Naive B cell (primary cell): ENCODE data around the gene HSD17B2. TPM values are rescaled to one million over a fixed set of nuclear protein-coding genes. Genes with fewer than 3 reads are reported as not detected.

Source experiments
- ATAC-seq, 2 donors: fragments of 150-1000 bp; cut with Tn5 transposase; 2 replicates each; pipeline ENCODE4 v1.10.0; 2021; ENCODE audit warnings: low read depth in 2 of 2, mild to moderate bottlenecking in 2 of 2, moderate library complexity in 2 of 2
- DNase-seq: peaks from one replicate; pipeline ENCODE4 v3.0.0; 2022
- H3K27ac Mint-ChIP-seq, 6 donors: one replicate each; pipeline ENCODE4 v1.8.0; 2020 to 2022; ENCODE audit warnings: mild to moderate bottlenecking in 6 of 6, mixed read lengths in 6 of 6, moderate library complexity in 5 of 6, inconsistent platforms in 2 of 6
- H3K27me3 Mint-ChIP-seq, 3 donors: one replicate each; pipeline ENCODE4 v1.8.0; 2021 to 2022; ENCODE audit warnings: mixed read lengths in 3 of 3, mild to moderate bottlenecking in 1 of 3
- H3K36me3 Mint-ChIP-seq, 2 donors: one replicate each; pipeline ENCODE4 v1.8.0; 2020 to 2022; ENCODE audit warnings: mixed read lengths in 2 of 2, inconsistent platforms in 1 of 2, mild to moderate bottlenecking in 1 of 2
- H3K4me1 Mint-ChIP-seq, 3 donors: one replicate each; pipeline ENCODE4 v1.8.0; 2020 to 2022; ENCODE audit warnings: mixed read lengths in 3 of 3, inconsistent platforms in 1 of 3, mild to moderate bottlenecking in 1 of 3, moderate library complexity in 1 of 3
- H3K4me3 Mint-ChIP-seq, 8 donors: one replicate each; pipeline ENCODE4 v1.8.0; 2020 to 2022; ENCODE audit warnings: mild to moderate bottlenecking in 8 of 8, mixed read lengths in 8 of 8, moderate library complexity in 8 of 8, inconsistent platforms in 2 of 8
- H3K9me3 Mint-ChIP-seq, 7 donors: one replicate each; pipeline ENCODE4 v1.8.0; 2020 to 2022; ENCODE audit warnings: mixed read lengths in 7 of 7, mild to moderate bottlenecking in 5 of 7, inconsistent platforms in 2 of 7, moderate library complexity in 1 of 7
- polyA plus RNA-seq, 6 donors: library from polyadenylated mRNA; unstranded; fragments of 300-500 nt; fragmentation: Illumina TruSeq; gene quantifications; one replicate each; pipeline ENCODE4 v1.2.3, GENCODE V29; 2021; ENCODE audit warnings: low read depth in 6 of 6

HSD17B2 gene
- polyA plus RNA-seq, 6 donors from 2014 or later, result not detected

DNA sequence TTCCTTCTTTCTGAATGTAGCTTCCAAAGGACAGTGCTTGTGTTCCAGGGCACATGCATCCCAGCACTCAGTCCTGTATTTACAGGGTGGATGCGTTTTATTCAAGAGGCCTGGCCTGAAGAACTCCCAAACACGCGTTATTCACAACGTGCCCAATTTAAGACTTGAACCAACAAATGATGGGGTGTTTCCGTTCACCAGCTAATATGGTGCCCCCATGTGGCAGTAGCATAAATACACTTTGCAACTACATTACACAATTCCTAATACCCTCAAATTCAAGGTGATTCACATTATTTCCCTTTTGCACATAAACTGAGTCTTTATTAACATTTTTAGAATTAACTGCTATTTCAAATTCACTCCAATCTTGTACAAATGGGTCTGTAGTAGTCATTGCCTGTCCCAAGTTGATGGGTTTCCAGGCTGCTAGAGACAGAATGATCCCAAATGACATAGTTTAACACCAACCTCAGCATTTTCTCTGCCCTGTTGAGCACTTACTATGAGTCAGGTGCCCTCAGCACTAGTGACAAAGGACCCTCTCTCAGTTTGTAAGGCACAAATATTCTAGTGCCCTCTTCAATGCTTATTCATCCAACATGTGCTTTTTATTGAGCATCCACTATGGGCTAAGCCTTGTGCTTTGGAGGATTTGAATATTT is 26.9 kb downstream of the HSD17B2 start:
- Mint-ChIP-seq H3K27me3 (peaks cover 33 to 47% (median 39%) of the 10 kb centered on the region in 3 donors), H3K36me3 (no peaks in the 10 kb centered on the region), H3K4me1 (no peaks in the 10 kb centered on the region), H3K27ac (no peak overlapping the region), H3K9me3 (peaks cover 0 to 3% (median 0%) of the 10 kb centered on the region in 7 donors), H3K4me3 (no peak overlapping the region)
- DNase-seq (peak; percentile 1), ATAC-seq (no peak)

DNA sequence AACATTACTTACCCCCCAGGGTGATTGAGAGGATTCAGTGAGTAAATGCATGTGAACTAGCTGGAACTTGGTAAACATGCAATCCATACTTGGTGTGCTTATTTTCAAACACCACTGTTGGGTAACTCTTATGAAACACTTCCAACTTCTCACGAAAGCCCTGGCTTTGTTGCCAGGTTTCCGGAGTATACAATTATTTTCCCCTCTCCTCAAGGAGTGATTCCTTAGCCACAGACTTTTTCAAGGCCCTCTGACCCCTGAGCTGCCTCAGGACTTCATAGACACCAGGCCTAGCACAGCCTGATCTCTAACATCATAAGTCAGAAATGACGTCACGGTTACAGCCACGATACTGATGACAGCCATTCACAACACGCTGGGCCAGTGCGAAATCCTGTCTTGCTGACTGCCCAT is 27.6 kb downstream of the HSD17B2 start:
- ATAC-seq (no peak), DNase-seq (no peak)
- no peaks in the 10 kb centered on the region for H3K4me1 Mint-ChIP-seq
- no peaks in the 10 kb centered on the region for H3K36me3 Mint-ChIP-seq
- H3K4me3 Mint-ChIP-seq, result no peak overlapping the region
- H3K27me3 Mint-ChIP-seq, result peaks cover 27 to 46% (median 38%) of the 10 kb centered on the region in 3 donors
- no peak overlapping the region for H3K27ac Mint-ChIP-seq
- peaks cover 0 to under 1% (median 0%) of the 10 kb centered on the region in 7 donors for H3K9me3 Mint-ChIP-seq

DNA sequence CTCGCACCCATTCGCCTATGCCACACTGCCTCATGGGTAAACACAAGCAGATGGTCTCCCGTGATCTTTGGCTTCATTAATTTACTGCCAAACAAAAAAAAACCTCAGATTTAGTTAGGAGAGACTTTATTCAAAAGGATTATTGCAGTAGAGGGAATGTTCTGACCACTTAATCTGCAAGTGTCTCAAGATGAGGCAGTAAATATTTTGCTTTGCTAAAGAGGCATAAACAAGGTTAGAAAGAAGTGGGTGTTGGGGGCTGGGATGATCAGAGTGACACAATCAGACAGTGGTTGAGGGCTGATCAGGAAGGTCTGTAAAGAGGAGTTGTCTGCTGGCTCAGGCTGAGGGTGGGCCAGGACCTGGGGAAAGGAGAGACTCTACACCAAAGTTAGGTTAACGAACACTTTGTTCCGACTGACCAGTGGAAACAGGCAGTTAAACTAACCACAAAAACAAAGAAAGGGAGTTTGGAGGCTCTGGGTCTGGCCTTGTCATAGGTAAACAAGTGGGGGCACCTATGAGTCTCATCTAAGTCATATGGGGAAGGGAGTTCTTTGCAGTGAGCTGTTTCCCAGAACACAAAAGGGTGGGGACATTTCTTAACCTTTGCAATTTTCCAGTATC is 28.5 kb downstream of the HSD17B2 start:
- Mint-ChIP-seq H3K36me3 (no peaks in the 10 kb centered on the region), H3K27me3 (peaks cover 25 to 46% (median 46%) of the 10 kb centered on the region in 3 donors), H3K4me3 (no peak overlapping the region), H3K9me3 (no peaks in the 10 kb centered on the region), H3K27ac (no peak overlapping the region), H3K4me1 (no peaks in the 10 kb centered on the region)
- ATAC-seq (no peak), DNase-seq (no peak)

DNA sequence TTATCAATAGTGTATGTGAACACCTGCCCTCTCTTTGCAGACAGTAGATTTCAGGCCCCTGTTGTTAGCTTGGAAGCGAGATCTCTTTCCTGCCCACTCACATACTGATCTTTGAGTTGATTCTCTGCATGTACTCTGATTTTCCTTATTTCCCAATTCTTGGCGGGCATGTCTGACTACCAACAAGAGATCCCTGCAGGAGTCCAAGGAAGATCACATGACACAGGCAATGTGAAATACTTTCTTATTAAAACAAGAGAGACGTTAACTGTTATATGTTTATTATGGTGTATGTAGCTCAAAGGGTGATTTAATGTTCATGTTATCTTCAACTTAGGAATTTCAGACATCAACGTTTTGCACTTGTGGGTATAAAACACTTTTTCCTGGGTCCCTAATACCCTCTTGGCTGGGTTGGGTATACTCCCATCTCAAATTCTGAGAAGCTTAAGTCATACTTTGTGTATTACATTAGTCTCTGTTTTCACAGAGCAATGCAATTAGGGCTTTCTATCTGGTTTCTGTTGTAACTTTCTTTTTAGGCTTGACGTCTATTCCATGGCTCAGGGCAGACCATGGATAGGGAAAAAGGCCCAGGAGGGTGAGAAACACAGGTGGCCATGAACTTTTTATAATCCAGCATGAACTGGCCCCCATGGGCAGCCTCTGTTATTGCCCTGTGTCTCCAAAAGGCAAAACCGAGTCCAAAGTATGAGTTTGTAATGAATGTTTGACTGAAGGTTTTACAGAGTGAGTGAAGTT is 32.2 kb downstream of the HSD17B2 start:
- Mint-ChIP-seq H3K27me3 (peaks cover 41 to 63% (median 59%) of the 10 kb centered on the region in 3 donors), H3K4me1 (no peaks in the 10 kb centered on the region), H3K36me3 (peaks cover 0 to 8% of the 10 kb centered on the region in 2 donors), H3K27ac (no peak overlapping the region), H3K9me3 (peaks cover 0 to 11% (median 0%) of the 10 kb centered on the region in 7 donors), H3K4me3 (no peak overlapping the region)
- DNase-seq (no peak), ATAC-seq (no peak)

DNA sequence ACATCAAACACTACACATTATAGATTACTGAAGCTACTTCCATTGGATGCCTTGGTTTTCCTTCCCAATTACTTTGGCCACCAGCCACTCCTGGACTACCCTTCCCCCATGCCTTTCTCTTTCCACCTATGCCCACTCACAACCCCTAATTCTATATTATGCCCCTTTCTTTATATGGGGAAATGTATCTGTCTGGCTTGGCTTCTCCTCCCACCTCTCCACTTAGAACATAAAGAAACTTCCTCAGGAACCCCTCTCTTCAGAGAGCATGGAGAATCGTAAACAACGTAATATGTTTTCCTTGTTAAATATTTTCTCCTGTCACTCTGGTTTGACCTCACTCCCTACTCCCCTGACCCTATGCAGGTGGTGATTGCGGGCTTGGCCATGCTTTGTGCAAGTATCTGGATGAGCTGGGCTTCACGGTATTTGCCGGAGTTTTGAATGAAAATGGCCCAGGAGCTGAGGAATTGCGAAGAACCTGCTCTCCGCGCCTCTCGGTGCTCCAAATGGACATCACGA is 32.8 kb downstream of the HSD17B2 start:
- DNase-seq (no peak), ATAC-seq (no peak)
- Mint-ChIP-seq H3K9me3 (peaks cover 0 to 11% (median 0%) of the 10 kb centered on the region in 7 donors), H3K27me3 (peaks cover 35 to 63% (median 53%) of the 10 kb centered on the region in 3 donors), H3K27ac (no peak overlapping the region), H3K36me3 (peaks cover 0 to 8% of the 10 kb centered on the region in 2 donors), H3K4me1 (no peaks in the 10 kb centered on the region), H3K4me3 (no peak overlapping the region)

DNA sequence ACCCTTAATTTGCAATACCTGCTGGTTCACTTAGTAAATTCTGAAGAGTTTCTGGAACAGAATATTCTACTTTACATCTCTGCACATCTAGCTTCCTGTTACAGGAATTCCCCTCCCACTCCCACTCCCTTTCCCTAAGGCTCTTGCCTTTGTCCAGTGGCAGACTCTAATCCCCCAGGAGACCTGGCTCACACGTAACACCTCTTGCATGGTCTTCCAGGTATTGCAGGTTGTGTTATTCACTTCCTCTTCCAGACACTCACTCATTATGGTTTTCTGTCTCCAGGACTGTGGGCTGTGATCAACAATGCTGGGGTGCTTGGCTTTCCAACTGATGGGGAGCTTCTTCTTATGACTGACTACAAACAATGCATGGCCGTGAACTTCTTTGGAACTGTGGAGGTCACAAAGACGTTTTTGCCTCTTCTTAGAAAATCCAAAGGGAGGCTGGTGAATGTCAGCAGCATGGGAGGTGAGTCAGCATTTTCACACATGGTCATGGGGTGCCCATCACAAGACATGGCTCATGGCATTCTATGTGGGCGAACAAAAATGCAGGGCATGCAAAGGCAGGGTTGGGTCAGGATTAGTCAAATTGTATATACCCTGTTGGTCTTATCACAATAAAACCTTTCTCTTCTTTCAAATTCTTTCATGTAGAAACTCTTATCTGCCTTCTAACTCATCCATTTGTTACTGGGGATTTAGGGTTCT is 35.8 kb downstream of the HSD17B2 start:
- DNase-seq, result no peak
- no peaks in the 10 kb centered on the region for H3K4me1 Mint-ChIP-seq
- peaks cover 0 to 8% of the 10 kb centered on the region in 2 donors for H3K36me3 Mint-ChIP-seq
- ATAC-seq, result no peak
- peak overlapping the region in 1 of 6 donors; percentile 18 for H3K27ac Mint-ChIP-seq
- peaks cover 0 to 12% (median 2%) of the 10 kb centered on the region in 7 donors for H3K9me3 Mint-ChIP-seq
- H3K27me3 Mint-ChIP-seq, result peaks cover 41 to 63% (median 45%) of the 10 kb centered on the region in 3 donors
- no peak overlapping the region for H3K4me3 Mint-ChIP-seq

DNA sequence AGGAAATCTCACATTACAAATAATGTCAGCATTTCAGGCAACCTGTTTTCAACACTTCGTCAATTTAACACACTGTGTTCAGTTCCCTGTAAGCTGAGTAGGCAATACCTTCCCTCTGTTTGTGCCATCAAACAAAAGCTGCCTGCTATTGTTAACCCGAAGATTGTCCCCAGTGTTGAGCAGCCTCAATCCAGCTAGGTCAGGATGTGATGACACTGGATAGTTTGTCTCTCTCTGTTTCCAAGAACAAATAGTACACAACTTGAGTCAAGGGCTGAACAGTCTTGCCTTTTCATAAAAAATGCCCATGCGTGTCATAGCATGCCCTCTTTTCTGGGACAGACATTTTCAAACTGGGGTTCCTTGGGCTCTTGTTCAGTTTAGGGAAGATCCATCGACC is 36.4 kb downstream of the HSD17B2 start:
- no peak for ATAC-seq
- no peaks in the 10 kb centered on the region for H3K4me1 Mint-ChIP-seq
- no peak for DNase-seq
- no peak overlapping the region for H3K4me3 Mint-ChIP-seq
- H3K9me3 Mint-ChIP-seq, result peaks cover 0 to 12% (median 3%) of the 10 kb centered on the region in 7 donors
- H3K27me3 Mint-ChIP-seq, result peaks cover 41 to 63% (median 41%) of the 10 kb centered on the region in 3 donors
- peaks cover 0 to 8% of the 10 kb centered on the region in 2 donors for H3K36me3 Mint-ChIP-seq
- H3K27ac Mint-ChIP-seq, result no peak overlapping the region

DNA sequence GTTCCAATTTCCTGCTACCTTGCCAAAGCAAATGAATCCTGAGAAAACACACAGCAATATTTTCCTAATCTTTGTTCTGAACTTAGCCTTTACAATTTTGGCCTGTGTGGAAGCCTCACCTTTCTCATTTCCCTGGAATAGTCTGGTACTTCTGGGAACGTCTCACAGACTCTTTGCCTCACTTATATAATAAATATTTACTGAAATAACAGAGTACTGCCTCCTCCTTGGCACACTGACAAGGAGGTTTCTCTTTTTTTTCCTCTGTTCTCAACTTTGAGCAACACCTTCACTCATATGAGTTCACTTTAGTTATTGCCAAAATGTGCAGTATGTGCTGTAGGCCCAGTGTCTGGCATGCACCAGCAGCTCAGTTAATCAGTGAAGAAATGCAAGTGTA is 37.3 kb downstream of the HSD17B2 start:
- H3K9me3 Mint-ChIP-seq, result peaks cover under 1 to 16% (median 9%) of the 10 kb centered on the region in 7 donors
- H3K27me3 Mint-ChIP-seq, result peaks cover 46 to 65% (median 47%) of the 10 kb centered on the region in 3 donors
- peaks cover 0 to 8% of the 10 kb centered on the region in 2 donors for H3K36me3 Mint-ChIP-seq

DNA sequence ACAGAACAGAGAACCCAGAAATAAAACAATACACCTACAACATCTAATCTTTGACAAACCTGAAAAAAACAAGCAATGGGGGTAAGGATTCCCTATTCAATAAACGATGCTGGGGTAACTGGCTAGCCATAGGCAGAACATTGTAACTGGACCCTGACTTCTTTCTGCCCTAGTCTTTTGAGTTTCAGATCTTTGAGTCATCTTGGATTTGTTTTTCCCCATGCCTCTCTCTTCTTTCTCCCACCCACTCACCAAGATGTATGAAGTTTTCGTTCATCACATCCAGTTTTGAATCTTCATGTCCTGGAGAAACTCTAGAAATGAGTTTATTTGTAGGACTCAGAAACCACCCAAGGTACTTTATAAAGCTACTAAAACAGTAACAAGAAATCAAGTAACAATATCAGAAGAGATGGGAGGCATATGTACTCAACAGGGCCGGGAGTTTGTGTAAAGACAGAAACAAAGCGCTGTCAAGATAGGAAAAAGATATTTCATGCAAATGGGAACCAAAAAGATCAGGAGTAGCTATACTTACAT is 39.0 kb downstream of the HSD17B2 start:
- ATAC-seq (no peak), DNase-seq (no peak)
- no peak overlapping the region for H3K27ac Mint-ChIP-seq
- H3K9me3 Mint-ChIP-seq, result peaks cover 9 to 32% (median 14%) of the 10 kb centered on the region in 7 donors
- no peaks in the 10 kb centered on the region for H3K4me1 Mint-ChIP-seq
- peaks cover 4 to 14% of the 10 kb centered on the region in 2 donors for H3K36me3 Mint-ChIP-seq
- peaks cover 40 to 62% (median 40%) of the 10 kb centered on the region in 3 donors for H3K27me3 Mint-ChIP-seq
- no peak overlapping the region for H3K4me3 Mint-ChIP-seq

More for the DNA sequence above, 37.3 kb downstream of the HSD17B2 start:
- no peaks in the 10 kb centered on the region for H3K4me1 Mint-ChIP-seq
- DNase-seq (no peak), ATAC-seq (no peak)
- H3K27ac Mint-ChIP-seq, result no peak overlapping the region
- H3K4me3 Mint-ChIP-seq, result no peak overlapping the region

DNA sequence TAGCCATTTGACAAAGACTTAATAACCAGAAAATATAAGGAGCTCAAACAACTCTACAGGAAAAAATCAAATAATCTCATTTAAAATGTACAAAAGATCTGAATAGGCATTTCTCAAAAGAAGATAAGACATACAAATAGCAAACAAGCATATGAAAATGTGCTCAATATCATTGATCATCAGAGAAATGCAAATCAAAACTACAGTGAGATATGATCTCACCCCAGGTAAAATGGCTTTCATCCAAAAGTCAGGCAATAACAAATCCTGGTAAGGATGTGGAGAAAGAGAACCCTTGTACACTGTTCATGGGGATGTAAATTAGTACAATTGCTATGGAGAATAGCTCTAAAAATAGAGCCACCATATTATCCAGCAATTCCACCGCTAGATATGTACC is 43.1 kb downstream of the HSD17B2 start:
- Mint-ChIP-seq H3K4me1 (no peaks in the 10 kb centered on the region), H3K36me3 (peaks cover 4 to 7% of the 10 kb centered on the region in 2 donors), H3K27ac (no peak overlapping the region), H3K27me3 (peaks cover 35 to 40% (median 36%) of the 10 kb centered on the region in 3 donors), H3K4me3 (no peak overlapping the region), H3K9me3 (peaks cover 9 to 32% (median 14%) of the 10 kb centered on the region in 7 donors)
- ATAC-seq (no peak), DNase-seq (no peak)

DNA sequence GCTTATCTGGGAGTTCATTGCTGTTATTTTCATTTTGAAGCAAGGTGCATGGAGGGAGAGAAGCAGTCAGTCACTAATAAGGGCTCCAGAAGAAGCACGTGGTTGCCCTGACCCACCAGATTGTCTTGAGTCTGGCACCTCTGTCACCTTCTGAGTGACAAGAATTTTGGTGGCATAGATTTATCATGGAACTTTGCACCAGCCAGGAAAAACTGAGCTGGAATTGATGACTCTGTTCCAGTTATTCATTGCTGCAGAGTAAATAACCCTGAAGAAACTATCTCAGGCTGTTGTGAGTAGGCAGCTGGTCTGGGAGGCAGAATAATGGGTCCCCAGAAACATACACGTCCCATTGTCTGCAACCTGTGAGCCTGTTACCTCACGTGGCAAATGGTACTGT is 44.8 kb downstream of the HSD17B2 start:
- Mint-ChIP-seq H3K27ac (no peak overlapping the region), H3K4me1 (no peaks in the 10 kb centered on the region), H3K27me3 (peaks cover 28 to 35% (median 33%) of the 10 kb centered on the region in 3 donors), H3K36me3 (peaks cover 4 to 7% of the 10 kb centered on the region in 2 donors), H3K4me3 (no peak overlapping the region), H3K9me3 (peaks cover 9 to 32% (median 14%) of the 10 kb centered on the region in 7 donors)
- ATAC-seq (no peak), DNase-seq (no peak)

DNA sequence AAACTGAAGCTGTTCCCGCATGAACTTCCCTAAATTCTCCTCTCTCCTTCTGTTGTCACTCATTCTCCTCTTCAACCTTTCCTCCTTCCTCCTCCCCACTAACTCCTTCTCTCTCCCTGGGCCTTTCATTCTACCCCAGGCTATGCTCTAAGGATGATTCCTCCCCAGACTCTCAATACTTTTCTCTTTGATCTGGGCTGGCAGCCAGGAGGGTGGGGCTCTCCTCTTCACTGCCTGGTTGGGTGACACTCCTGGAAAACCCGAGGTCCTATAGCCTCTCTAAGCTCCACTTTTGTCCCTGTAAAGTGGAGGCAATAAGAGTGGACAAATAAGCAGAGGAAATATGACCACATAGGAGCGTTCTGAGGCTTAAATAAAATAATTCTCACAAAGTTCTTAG is 46.2 kb downstream of the HSD17B2 start:
- H3K4me1 Mint-ChIP-seq, result no peaks in the 10 kb centered on the region
- H3K9me3 Mint-ChIP-seq, result peaks cover 8 to 22% (median 12%) of the 10 kb centered on the region in 7 donors
- peaks cover 4 to 7% of the 10 kb centered on the region in 2 donors for H3K36me3 Mint-ChIP-seq
- no peak for ATAC-seq
- peaks cover 33 to 35% (median 33%) of the 10 kb centered on the region in 3 donors for H3K27me3 Mint-ChIP-seq
- peak overlapping the region in 1 of 8 donors; percentile 62 for H3K4me3 Mint-ChIP-seq
- peak overlapping the region in 1 of 6 donors; percentile 23 for H3K27ac Mint-ChIP-seq
- DNase-seq, result no peak
